KBM-7 (cell line): ENCODE results near the gene PLPPR4.

Source experiments
- DNase-seq: peaks from one replicate; pipeline ENCODE4 v3.0.0-alpha.2; 2015
- in situ Hi-C: fragments of 300-500 bp; cut with MboI; formaldehyde crosslinking; loops from 2 replicates; pipeline ENCODE4 v1.14.3; 2020; ENCODE audit warnings: low sequenced_read_pairs, low pct_unique_long_range_greater_than_20kb, mixed read lengths

PLPPR4 gene

GRCh38 chr1:99328171-99328570 is 63.9 kb downstream of the PLPPR4 start:
- in situ Hi-C loops = no loop called here
- DNase-seq = no peak

- in situ Hi-C loops = no loop called here
- no peak for DNase-seq
Observed at GRCh38 chr1:99331083-99331482, 66.8 kb downstream of the PLPPR4 start.

- in situ Hi-C loops = no loop called here
- DNase-seq = no peak
Observed at GRCh38 chr1:99331636-99332035, 67.3 kb downstream of the PLPPR4 start.

GRCh38 chr1:99332561-99332960 is 68.3 kb downstream of the PLPPR4 start:
- in situ Hi-C loops = no loop called here
- no peak for DNase-seq

- in situ Hi-C loops = no loop called here
- DNase-seq = no peak
Observed at GRCh38 chr1:99334991-99335390, 70.7 kb downstream of the PLPPR4 start.

GRCh38 chr1:99347041-99347684 is 82.9 kb downstream of the PLPPR4 start:
- no peak for DNase-seq
- in situ Hi-C loops = no loop called here

- in situ Hi-C loops = no loop called here
Observed at GRCh38 chr1:99348397-99349132, 84.3 kb downstream of the PLPPR4 start.

GRCh38 chr1:99352821-99353220 is 88.5 kb downstream of the PLPPR4 start:
- in situ Hi-C loops = no loop called here
- no peak for DNase-seq

More at GRCh38 chr1:99348397-99349132, 84.3 kb downstream of the PLPPR4 start:
- no peak for DNase-seq

GRCh38 chr1:99358770-99359169 is 94.5 kb downstream of the PLPPR4 start:
- in situ Hi-C loops = no loop called here

More at GRCh38 chr1:99358770-99359169, 94.5 kb downstream of the PLPPR4 start:
- DNase-seq = no peak
